Measurements from ENCODE around the gene FRAT2. TPM values are rescaled to one million over a fixed set of nuclear protein-coding genes. Genes with fewer than 3 reads are reported as not detected.
A peak's percentile ranks its signal among the peaks of the same experiment; 100 is the strongest.

FRAT2 gene
- total RNA-seq, 1 donor from 2014 or later, result 8.6 TPM

GRCh38 chr10:97302088-97302791 lies 32.3 kb downstream of the FRAT2 start:
- H3K27me3 ChIP-seq, result no peaks in the 10 kb centered on the region
- intact Hi-C loops (cut with DNase I), result no loop called here
- H3K4me3 ChIP-seq, result no peak overlapping the region
- H3K9me3 ChIP-seq, result no peaks in the 10 kb centered on the region
- TF ChIP-seq, protein P1, sequence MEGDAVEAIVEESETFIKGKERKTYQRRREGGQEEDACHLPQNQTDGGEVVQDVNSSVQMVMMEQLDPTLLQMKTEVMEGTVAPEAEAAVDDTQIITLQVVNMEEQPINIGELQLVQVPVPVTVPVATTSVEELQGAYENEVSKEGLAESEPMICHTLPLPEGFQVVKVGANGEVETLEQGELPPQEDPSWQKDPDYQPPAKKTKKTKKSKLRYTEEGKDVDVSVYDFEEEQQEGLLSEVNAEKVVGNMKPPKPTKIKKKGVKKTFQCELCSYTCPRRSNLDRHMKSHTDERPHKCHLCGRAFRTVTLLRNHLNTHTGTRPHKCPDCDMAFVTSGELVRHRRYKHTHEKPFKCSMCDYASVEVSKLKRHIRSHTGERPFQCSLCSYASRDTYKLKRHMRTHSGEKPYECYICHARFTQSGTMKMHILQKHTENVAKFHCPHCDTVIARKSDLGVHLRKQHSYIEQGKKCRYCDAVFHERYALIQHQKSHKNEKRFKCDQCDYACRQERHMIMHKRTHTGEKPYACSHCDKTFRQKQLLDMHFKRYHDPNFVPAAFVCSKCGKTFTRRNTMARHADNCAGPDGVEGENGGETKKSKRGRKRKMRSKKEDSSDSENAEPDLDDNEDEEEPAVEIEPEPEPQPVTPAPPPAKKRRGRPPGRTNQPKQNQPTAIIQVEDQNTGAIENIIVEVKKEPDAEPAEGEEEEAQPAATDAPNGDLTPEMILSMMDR (IDR thresholded peaks at IDR 0.05), result no peak
- TF ChIP-seq POLR2A (IDR thresholded peaks at IDR 0.05) (no peak), POLR2AphosphoS5 (IDR thresholded peaks at IDR 0.05; ENCODE audit: insufficient read depth in 1 of 2, low read depth in 1 of 2) (no peak)
- no peaks in the 10 kb centered on the region for H3K36me3 ChIP-seq
- no peaks in the 10 kb centered on the region for H3K4me1 ChIP-seq
- no peak overlapping the region for H3K27ac ChIP-seq
- no peak for DNase-seq (ENCODE audit: extremely low spot score in 2 of 2)

GRCh38 chr10:97300980-97301379 lies 33.5 kb downstream of the FRAT2 start:
- Histone ChIP-seq H3K27ac (no peak overlapping the region), H3K27me3 (no peaks in the 10 kb centered on the region), H3K4me3 (no peak overlapping the region), H3K9me3 (no peaks in the 10 kb centered on the region), H3K4me1 (no peaks in the 10 kb centered on the region), H3K36me3 (no peaks in the 10 kb centered on the region)
- intact Hi-C loops (cut with DNase I), result no loop called here
- TF ChIP-seq POLR2A (IDR thresholded peaks at IDR 0.05) (no peak), POLR2AphosphoS5 (IDR thresholded peaks at IDR 0.05; ENCODE audit: insufficient read depth in 1 of 2, low read depth in 1 of 2) (no peak)
- TF ChIP-seq, protein P1 (IDR thresholded peaks at IDR 0.05), result no peak
- no peak for DNase-seq (ENCODE audit: extremely low spot score in 2 of 2)

GRCh38 chr10:97298223-97298571 lies 36.3 kb downstream of the FRAT2 start:
- no peak overlapping the region for H3K4me3 ChIP-seq
- intact Hi-C loops (cut with DNase I), result no loop called here
- DNase-seq (ENCODE audit: extremely low spot score in 2 of 2), result no peak
- H3K27me3 ChIP-seq, result no peaks in the 10 kb centered on the region
- no peaks in the 10 kb centered on the region for H3K9me3 ChIP-seq
- no peaks in the 10 kb centered on the region for H3K4me1 ChIP-seq
- no peaks in the 10 kb centered on the region for H3K36me3 ChIP-seq
- TF ChIP-seq POLR2A (IDR thresholded peaks at IDR 0.05), result no peak
- no peak for TF ChIP-seq POLR2AphosphoS5 (IDR thresholded peaks at IDR 0.05; ENCODE audit: insufficient read depth in 1 of 2, low read depth in 1 of 2)
- TF ChIP-seq, protein P1 (IDR thresholded peaks at IDR 0.05), result no peak
- no peak overlapping the region for H3K27ac ChIP-seq

DNA sequence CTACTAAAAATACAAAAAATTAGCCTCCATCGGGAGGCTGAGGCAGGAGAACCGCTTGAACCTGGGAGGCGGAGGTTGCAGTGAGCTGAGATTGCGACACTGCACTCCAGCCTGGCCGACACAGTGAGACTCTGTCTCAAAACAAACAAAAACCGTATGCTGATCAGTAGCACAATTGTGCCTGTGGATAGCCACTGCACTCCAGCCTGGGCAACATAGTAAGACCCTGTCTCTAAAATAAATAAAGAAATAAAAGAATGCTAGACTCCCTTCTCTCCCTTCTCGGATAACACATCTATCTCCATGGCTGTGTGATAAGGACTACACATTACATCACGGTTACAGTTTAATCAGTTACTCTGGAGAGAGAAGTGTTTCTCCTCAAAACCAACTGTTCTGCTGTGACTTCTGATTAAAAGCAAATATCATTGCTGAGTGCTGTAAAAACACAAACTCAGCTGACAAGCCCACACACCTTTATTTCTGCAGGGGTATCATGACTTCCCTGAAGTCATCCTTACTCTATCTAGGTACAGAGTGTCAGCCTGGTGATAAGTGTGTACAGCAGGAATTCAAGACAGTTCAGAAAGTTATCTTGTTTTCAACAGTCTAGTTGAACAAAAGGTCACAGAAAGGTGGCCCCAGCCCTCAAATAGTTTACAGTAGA lies 36.8 kb downstream of the FRAT2 start:
- DNase-seq (ENCODE audit: extremely low spot score in 2 of 2), result no peak
- H3K4me3 ChIP-seq, result no peak overlapping the region
- no peaks in the 10 kb centered on the region for H3K36me3 ChIP-seq
- H3K9me3 ChIP-seq, result no peaks in the 10 kb centered on the region
- intact Hi-C loops (cut with DNase I), result no loop called here
- no peak overlapping the region for H3K27ac ChIP-seq
- TF ChIP-seq POLR2AphosphoS5 (IDR thresholded peaks at IDR 0.05; ENCODE audit: insufficient read depth in 1 of 2, low read depth in 1 of 2), result no peak
- no peak for TF ChIP-seq POLR2A (IDR thresholded peaks at IDR 0.05)
- TF ChIP-seq, protein P1 (IDR thresholded peaks at IDR 0.05), result no peak
- H3K4me1 ChIP-seq, result no peaks in the 10 kb centered on the region
- H3K27me3 ChIP-seq, result no peaks in the 10 kb centered on the region

- no peak for DNase-seq (ENCODE audit: extremely low spot score in 2 of 2)
- H3K4me3 ChIP-seq, result peak overlapping the region in 1 of 2 donors; percentile 73
- H3K27me3 ChIP-seq, result no peaks in the 10 kb centered on the region
- intact Hi-C loops (cut with DNase I), result loop anchor here (5.0 kb wide), 1 partner anchor 39 kb away; the partner anchor contains the start of gene FRAT2
- no peaks in the 10 kb centered on the region for H3K36me3 ChIP-seq
- peaks cover 8% of the 10 kb centered on the region for H3K4me1 ChIP-seq
- TF ChIP-seq, protein P1 (IDR thresholded peaks at IDR 0.05), result no peak
- TF ChIP-seq POLR2AphosphoS5 (IDR thresholded peaks at IDR 0.05; ENCODE audit: insufficient read depth in 1 of 2, low read depth in 1 of 2) (no peak), POLR2A (IDR thresholded peaks at IDR 0.05) (no peak)
- H3K27ac ChIP-seq, result peak overlapping the region; percentile 90
- H3K9me3 ChIP-seq, result no peaks in the 10 kb centered on the region
Observed at GRCh38 chr10:97292862-97293198, 41.7 kb downstream of the FRAT2 start.
